ES-I3 (cell line): ENCODE results near the gene MFSD11.
A peak's percentile ranks its signal among the peaks of the same experiment; 100 is the strongest.
"Not testable (repeated sequence)": the region's sequence is repeated elsewhere in the genome, so short reads cannot be mapped to it uniquely, and the experiment has no call there.

Source experiments
- H3K36me3 ChIP-seq: 2 replicates; pipeline ENCODE4 v1.6.1; 2013; ENCODE audit warnings: mild to moderate bottlenecking, low read length, control low read depth, moderate library complexity; ENCODE audit not compliant: insufficient read depth
- H3K4me1 ChIP-seq: 2 replicates; pipeline ENCODE4 v1.6.1; 2013; ENCODE audit warnings: mild to moderate bottlenecking, control low read depth, low read length; ENCODE audit not compliant: insufficient read depth
- H3K9ac ChIP-seq: 2 replicates; pipeline ENCODE4 v1.6.1; 2013; ENCODE audit warnings: low read depth, mild to moderate bottlenecking, low read length, moderate library complexity
- H3K9me3 ChIP-seq: 2 replicates; pipeline ENCODE4 v1.6.1; 2013; ENCODE audit warnings: mild to moderate bottlenecking, low read length, moderate library complexity; ENCODE audit not compliant: control insufficient read depth, insufficient read depth

Gene MFSD11

GRCh38 chr17:76726776-76727718, 10.9 kb upstream of the MFSD11 start, which contains the start of gene METTL23:
TSS of gene METTL23 (plus strand) at chr17:76726839. CDS start at chr17:76729711, 2,872 bp downstream.
- H3K9me3 ChIP-seq, result no peaks in the 10 kb centered on the region
- peaks cover 6% of the 10 kb centered on the region; the same call in 1 of the 2 replicates for H3K4me1 ChIP-seq
- peak within 1 kb of the TSS; percentile 94 for H3K9ac ChIP-seq
- peaks cover 5% of the 10 kb centered on the region for H3K36me3 ChIP-seq

DNA sequence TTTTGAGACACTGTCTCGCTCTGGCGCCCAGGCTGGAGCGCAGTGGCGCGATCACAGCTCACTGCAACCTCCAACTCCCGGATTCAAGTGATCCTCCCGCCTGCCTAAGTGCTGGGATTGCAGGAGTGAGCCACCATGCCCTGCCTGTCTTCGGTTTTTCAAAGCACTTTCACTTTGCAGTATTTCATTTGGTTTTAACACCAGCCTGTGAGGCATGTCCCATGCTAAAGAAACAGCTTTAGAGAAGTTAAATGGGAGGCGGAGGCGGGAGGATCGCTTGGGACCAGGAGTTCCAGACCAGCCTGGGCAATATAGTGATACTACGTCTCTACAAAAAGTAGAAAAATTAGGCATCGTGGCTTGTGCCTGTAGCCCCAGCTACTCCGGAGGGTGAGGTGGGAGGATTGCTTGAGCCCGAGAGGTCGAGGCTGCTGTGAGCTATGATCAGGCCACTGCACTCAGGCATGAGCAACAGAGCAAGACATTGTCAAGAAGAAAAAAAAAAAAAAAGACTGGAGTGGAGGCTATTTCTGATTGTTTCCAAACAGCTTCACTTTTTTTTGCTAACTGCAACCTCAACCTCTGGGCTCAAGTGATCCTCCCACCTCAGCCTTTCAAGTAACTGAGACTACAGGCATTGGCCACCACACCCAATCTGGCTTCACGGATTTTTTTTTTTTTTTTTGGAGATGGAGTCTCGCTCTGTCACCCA, 10.0 kb upstream of the MFSD11 start:
- Histone ChIP-seq H3K4me1 (peaks cover 6% of the 10 kb centered on the region; the same call in 1 of the 2 replicates), H3K36me3 (peaks cover 6% of the 10 kb centered on the region), H3K9ac (peak overlapping the region; percentile 94; the same call in 1 of the 2 replicates), H3K9me3 (no peaks in the 10 kb centered on the region)

DNA sequence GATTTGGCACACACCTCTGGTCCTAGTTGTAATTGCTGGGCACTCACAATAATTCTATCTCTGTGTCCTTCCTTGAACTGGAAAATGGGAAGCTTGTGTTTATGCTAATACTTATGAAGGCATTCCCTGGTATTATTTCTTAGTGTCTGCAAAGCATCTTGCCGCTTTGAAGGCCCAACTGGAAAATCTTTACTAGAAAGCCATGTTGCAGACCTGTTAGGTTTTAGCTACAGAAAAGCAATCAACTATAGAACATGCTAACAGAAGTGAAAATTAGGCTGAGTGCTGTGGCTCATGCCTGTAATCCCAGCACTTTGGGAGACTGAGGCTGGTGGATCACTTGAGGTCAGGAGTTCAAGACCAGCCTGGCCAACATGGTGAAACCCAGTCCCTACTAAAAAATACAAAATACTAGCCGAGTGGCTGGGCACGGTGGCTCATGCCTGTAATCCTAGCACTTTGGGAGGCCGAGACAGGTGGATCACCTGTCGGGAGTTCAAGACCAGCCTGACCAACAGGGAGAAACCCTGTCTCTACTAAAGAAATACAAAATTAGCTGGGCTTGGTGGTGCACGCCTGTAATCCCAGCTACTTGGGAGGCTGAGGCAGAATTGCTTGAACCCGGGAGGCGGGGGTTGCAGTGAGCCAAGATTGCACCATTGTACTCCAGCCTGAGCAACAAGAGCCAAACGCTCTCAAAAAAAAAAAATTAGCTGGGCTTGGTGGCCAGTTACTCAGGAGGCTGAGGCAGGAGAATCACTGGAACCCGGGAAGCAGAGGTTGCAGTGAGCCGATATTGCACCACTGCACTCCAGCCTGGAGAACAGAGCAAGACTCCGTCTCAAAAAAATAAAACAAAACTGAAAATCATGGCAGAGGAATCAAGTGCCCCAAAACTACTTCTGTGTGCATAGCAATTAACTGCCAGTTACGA, 5.9 kb upstream of the MFSD11 start:
- not testable (repeated sequence) for H3K9me3 ChIP-seq, H3K9ac ChIP-seq
- peaks cover 38% of the 10 kb centered on the region for H3K36me3 ChIP-seq
- H3K4me1 ChIP-seq, result peaks cover 18% of the 10 kb centered on the region

GRCh38 chr17:76732734-76733617, 4.9 kb upstream of the MFSD11 start:
- H3K36me3 ChIP-seq, result peaks cover 38% of the 10 kb centered on the region
- H3K9ac ChIP-seq, result no peak overlapping the region
- peaks cover 12% of the 10 kb centered on the region for H3K4me1 ChIP-seq
- no peaks in the 10 kb centered on the region for H3K9me3 ChIP-seq

DNA sequence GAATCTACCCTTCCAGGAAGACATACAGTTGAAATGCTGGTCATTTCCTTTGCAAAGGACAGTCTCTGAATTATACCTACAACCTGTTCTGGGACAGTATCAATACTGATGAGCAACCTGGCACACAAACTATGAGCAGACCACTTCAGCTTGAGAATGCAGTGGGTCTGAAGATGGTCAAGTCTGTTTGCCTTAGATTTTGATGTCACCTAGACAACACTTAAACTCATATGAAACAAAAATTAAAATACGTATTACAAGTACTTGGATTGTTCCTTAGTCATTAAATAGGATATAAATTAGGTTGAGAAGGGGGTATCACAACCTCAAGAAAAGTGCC, 4.3 kb upstream of the MFSD11 start:
- H3K9ac ChIP-seq, result no peak overlapping the region
- H3K36me3 ChIP-seq, result peaks cover 38% of the 10 kb centered on the region
- peaks cover 14% of the 10 kb centered on the region for H3K4me1 ChIP-seq
- H3K9me3 ChIP-seq, result no peaks in the 10 kb centered on the region

- peaks cover 38% of the 10 kb centered on the region for H3K36me3 ChIP-seq
- peak overlapping the region; percentile 92 for H3K9ac ChIP-seq
- peaks cover 18% of the 10 kb centered on the region for H3K4me1 ChIP-seq
- H3K9me3 ChIP-seq, result no peaks in the 10 kb centered on the region
Observed at GRCh38 chr17:76734080-76734840, 3.7 kb upstream of the MFSD11 start.

DNA sequence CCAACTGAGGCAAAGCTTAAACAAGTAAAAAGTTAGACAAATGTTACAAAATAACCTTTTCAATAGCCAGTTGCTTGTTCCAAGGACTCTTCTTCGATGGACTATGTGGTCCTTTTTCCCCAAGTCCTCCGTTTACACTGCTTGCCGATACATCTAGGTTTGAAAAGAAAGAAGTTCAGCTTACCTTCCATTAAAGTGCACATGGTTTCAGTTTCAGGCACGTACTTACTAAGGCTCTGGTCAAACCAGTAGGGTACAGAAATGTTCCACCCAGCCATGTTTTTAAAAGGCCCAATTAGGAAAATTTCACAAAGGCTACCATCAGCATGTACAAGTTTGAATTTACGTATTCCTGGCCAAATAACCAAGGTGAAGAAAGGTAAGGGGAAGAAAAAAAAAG, 2.9 kb upstream of the MFSD11 start:
- Histone ChIP-seq H3K36me3 (peaks cover 38% of the 10 kb centered on the region), H3K4me1 (peaks cover 18% of the 10 kb centered on the region), H3K9me3 (no peaks in the 10 kb centered on the region), H3K9ac (peak overlapping the region; percentile 92)

- Histone ChIP-seq H3K9ac (peak overlapping the region; percentile 92), H3K36me3 (peaks cover 38% of the 10 kb centered on the region), H3K9me3 (no peaks in the 10 kb centered on the region), H3K4me1 (peaks cover 18% of the 10 kb centered on the region)
Observed at GRCh38 chr17:76735586-76736348, 2.2 kb upstream of the MFSD11 start.

- no peaks in the 10 kb centered on the region for H3K9me3 ChIP-seq
- H3K4me1 ChIP-seq, result peaks cover 18% of the 10 kb centered on the region
- H3K9ac ChIP-seq, result peak overlapping the region; percentile 92
- H3K36me3 ChIP-seq, result peaks cover 34% of the 10 kb centered on the region
Observed at GRCh38 chr17:76736349-76737081, 1.4 kb upstream of the MFSD11 start.

DNA sequence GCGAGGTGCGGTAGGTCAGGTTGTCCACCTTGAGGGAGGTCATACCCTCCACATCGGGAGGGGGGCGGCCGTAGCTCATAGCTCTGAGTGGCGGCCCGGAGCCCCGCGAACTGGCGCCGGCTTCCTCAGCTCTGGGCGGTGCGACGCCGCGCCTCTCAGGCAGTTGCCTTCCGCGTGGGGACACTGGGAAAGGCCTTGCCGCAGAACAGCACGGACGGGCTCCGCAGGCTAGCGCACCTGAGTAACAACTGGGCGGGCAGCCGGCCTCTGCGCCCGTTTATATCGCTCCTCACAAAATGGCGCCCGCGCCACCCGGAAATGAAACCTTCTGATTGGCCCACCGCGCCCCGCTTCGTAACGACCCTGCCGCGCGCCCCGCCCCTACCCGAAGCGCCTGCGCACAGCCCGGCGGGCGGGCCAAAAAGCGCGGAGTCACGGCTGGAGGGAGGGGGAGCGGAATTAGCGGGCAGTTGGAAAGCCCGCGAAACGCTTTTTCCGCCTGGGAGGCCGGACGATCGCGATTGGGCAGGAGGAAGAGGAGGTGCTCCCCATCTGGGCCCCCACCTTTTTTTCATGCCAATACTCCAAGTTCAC, 740 bp upstream of the MFSD11 start, which contains the start of gene SRSF2:
Gene SRSF2, minus strand, starts transcription at position 250 of the 594 bp plus-strand sequence. Its CDS starts 171 bp downstream, at position 79.
- Histone ChIP-seq H3K36me3 (peaks cover 34% of the 10 kb centered on the region), H3K4me1 (peaks cover 18% of the 10 kb centered on the region), H3K9me3 (no peaks in the 10 kb centered on the region), H3K9ac (peak within 1 kb of the TSS; percentile 98)

DNA sequence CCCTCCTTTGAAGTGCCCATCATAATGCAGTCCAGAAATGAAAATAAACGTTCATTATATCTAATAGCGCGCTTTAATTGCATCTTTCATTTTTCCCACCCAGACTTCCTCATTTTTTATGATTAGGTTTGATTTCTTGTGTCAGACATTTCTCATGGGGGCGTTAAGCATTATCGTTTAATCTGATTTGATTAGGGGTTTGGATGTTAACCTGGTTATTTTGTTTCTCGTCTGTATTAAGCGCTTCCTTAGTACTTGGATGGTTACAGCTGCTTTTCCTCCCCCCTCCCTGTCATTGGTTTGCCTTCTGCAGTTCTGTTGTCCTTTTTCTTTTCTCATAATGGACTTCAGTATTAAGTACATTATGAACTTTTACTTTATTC, 540 bp downstream of the MFSD11 start:
- peaks cover 27% of the 10 kb centered on the region for H3K36me3 ChIP-seq

More for the DNA sequence above, 540 bp downstream of the MFSD11 start:
- Histone ChIP-seq H3K9me3 (no peaks in the 10 kb centered on the region), H3K4me1 (peaks cover 18% of the 10 kb centered on the region), H3K9ac (peak overlapping the region; percentile 98)
